Esophagus (tissue), 2 donors: ENCODE results near the gene KRT83. TPM values are rescaled to one million over a fixed set of nuclear protein-coding genes. Genes with fewer than 3 reads are reported as not detected.
"Not testable (repeated sequence)": the region's sequence is repeated elsewhere in the genome, so short reads cannot be mapped to it uniquely, and the experiment has no call there.

Experiments used
- H3K27ac ChIP-seq, 2 donors: one replicate each; pipeline ENCODE4 v1.5.1; 2013; ENCODE audit warnings: low read depth in 2 of 2, mild to moderate bottlenecking in 2 of 2, inconsistent platforms in 1 of 2, low read length in 1 of 2, moderate library complexity in 1 of 2
- H3K27me3 ChIP-seq, 2 donors: one replicate each; pipeline ENCODE4 v1.6.1; 2013; ENCODE audit warnings: low read length in 2 of 2, control low read depth in 1 of 2, mild to moderate bottlenecking in 1 of 2; ENCODE audit not compliant: insufficient read depth in 2 of 2, control insufficient read depth in 1 of 2
- H3K36me3 ChIP-seq, 2 donors: one replicate each; pipeline ENCODE4 v1.6.1; 2013; ENCODE audit warnings: low read length in 1 of 2; ENCODE audit not compliant: control insufficient read depth in 2 of 2, insufficient read depth in 2 of 2
- H3K4me1 ChIP-seq, 2 donors: one replicate each; pipeline ENCODE4 v1.6.1; 2013; ENCODE audit warnings: low read length in 1 of 2; ENCODE audit not compliant: control insufficient read depth in 2 of 2, insufficient read depth in 2 of 2
- H3K4me3 ChIP-seq, 2 donors: one replicate each; pipeline ENCODE4 v1.5.1; 2013; ENCODE audit warnings: low read length in 2 of 2, mild to moderate bottlenecking in 2 of 2, low read depth in 1 of 2, moderate library complexity in 1 of 2
- H3K9me3 ChIP-seq, 2 donors: one replicate each; pipeline ENCODE4 v1.6.1; 2013; ENCODE audit warnings: mild to moderate bottlenecking in 2 of 2, low read depth in 1 of 2, low read length in 1 of 2, moderate library complexity in 1 of 2; ENCODE audit not compliant: control insufficient read depth in 2 of 2, insufficient read depth in 1 of 2
- WGBS, 2 donors: extraction: QIAGEN DNeasy Blood & Tissue Kit; methylation state at CpG; one replicate each; pipeline ENCODE4 v1.1.7; 2013; 5-methylcytosine and 5-hydroxymethylcytosine counted together
- polyA plus RNA-seq, 2 donors: library from polyadenylated mRNA; stranded (reverse); fragments of 200-250 nt; gene quantifications; one replicate each; pipeline ENCODE4 v1.2.3, GENCODE V29; 2013
- donor health status: healthy with polysubstance abuse.
- donor health status: Bipolar disorder and iron deficiency.

The KRT83 gene
- polyA plus RNA-seq, 2 donors = not detected

GRCh38 chr12:52316290-52316689 is 4.9 kb downstream of the KRT83 start:
- Histone ChIP-seq H3K27me3 (no peaks in the 10 kb centered on the region), H3K27ac (no peak overlapping the region), H3K36me3 (no peaks in the 10 kb centered on the region), H3K9me3 (no peaks in the 10 kb centered on the region), H3K4me1 (no peaks in the 10 kb centered on the region), H3K4me3 (no peak overlapping the region)
- 85 to 90% methylated on average over 9 of the region's 9 CpGs for WGBS, 2 donors

GRCh38 chr12:52315721-52316120 is 5.5 kb downstream of the KRT83 start:
- 56 to 58% methylated on average over 9 of the region's 9 CpGs for WGBS, 2 donors
- not testable (repeated sequence) for H3K4me1 ChIP-seq, H3K27ac ChIP-seq, H3K36me3 ChIP-seq, H3K9me3 ChIP-seq, H3K27me3 ChIP-seq, H3K4me3 ChIP-seq

- Histone ChIP-seq H3K27me3 (no peaks in the 10 kb centered on the region), H3K9me3 (no peaks in the 10 kb centered on the region)
- WGBS, 2 donors = 86 to 87% methylated on average over 13 of the region's 13 CpGs
These were observed 6.7 kb downstream of the KRT83 start for GRCh38 chr12:52314511-52314910.

GRCh38 chr12:52313926-52314325 is 7.3 kb downstream of the KRT83 start:
- Histone ChIP-seq H3K4me3 (no peak overlapping the region), H3K27ac (no peak overlapping the region), H3K9me3 (no peaks in the 10 kb centered on the region), H3K4me1 (no peaks in the 10 kb centered on the region), H3K36me3 (no peaks in the 10 kb centered on the region), H3K27me3 (no peaks in the 10 kb centered on the region)
- 80 to 87% methylated on average over 9 of the region's 9 CpGs for WGBS, 2 donors

More at GRCh38 chr12:52314511-52314910, 6.7 kb downstream of the KRT83 start:
- H3K4me3 ChIP-seq = no peak overlapping the region
- no peaks in the 10 kb centered on the region for H3K36me3 ChIP-seq
- no peak overlapping the region for H3K27ac ChIP-seq
- no peaks in the 10 kb centered on the region for H3K4me1 ChIP-seq

GRCh38 chr12:52313461-52313860 is 7.7 kb downstream of the KRT83 start:
- Histone ChIP-seq H3K4me3 (no peak overlapping the region), H3K27me3 (no peaks in the 10 kb centered on the region), H3K36me3 (no peaks in the 10 kb centered on the region), H3K9me3 (no peaks in the 10 kb centered on the region), H3K4me1 (no peaks in the 10 kb centered on the region), H3K27ac (no peak overlapping the region)
- WGBS, 2 donors = 66 to 80% methylated on average over 3 of the region's 3 CpGs

- Histone ChIP-seq H3K9me3 (no peaks in the 10 kb centered on the region), H3K36me3 (no peaks in the 10 kb centered on the region), H3K27me3 (no peaks in the 10 kb centered on the region), H3K27ac (no peak overlapping the region), H3K4me3 (no peak overlapping the region), H3K4me1 (peaks cover 0 to 5% of the 10 kb centered on the region in 2 donors)
- WGBS, 2 donors = 80 to 86% methylated on average over 4 of the region's 4 CpGs
These were observed 9.1 kb downstream of the KRT83 start for GRCh38 chr12:52312086-52312485.

- Histone ChIP-seq H3K27me3 (no peaks in the 10 kb centered on the region), H3K4me1 (peaks cover 0 to 5% of the 10 kb centered on the region in 2 donors), H3K9me3 (no peaks in the 10 kb centered on the region), H3K4me3 (no peak overlapping the region), H3K36me3 (no peaks in the 10 kb centered on the region), H3K27ac (no peak overlapping the region)
- 91 to 92% methylated on average over 3 of the region's 3 CpGs for WGBS, 2 donors
These were observed 9.9 kb downstream of the KRT83 start for GRCh38 chr12:52311285-52311648.

- Histone ChIP-seq H3K9me3 (no peaks in the 10 kb centered on the region), H3K27me3 (no peaks in the 10 kb centered on the region), H3K27ac (no peak overlapping the region), H3K4me3 (no peak overlapping the region), H3K4me1 (peaks cover 0 to 5% of the 10 kb centered on the region in 2 donors), H3K36me3 (no peaks in the 10 kb centered on the region)
- WGBS, 2 donors = 84% methylated on average over 5 of the region's 5 CpGs
These were observed 10.4 kb downstream of the KRT83 start for GRCh38 chr12:52310622-52311284.

GRCh38 chr12:52308806-52309425 is 12.3 kb downstream of the KRT83 start:
- no peaks in the 10 kb centered on the region for H3K27me3 ChIP-seq
- peaks cover 0 to 5% of the 10 kb centered on the region in 2 donors for H3K4me1 ChIP-seq
- H3K4me3 ChIP-seq = peak overlapping the region; percentile 13 to 51
- H3K9me3 ChIP-seq = no peaks in the 10 kb centered on the region
- H3K36me3 ChIP-seq = no peaks in the 10 kb centered on the region
- 42 to 55% methylated on average over 15 of the region's 15 CpGs for WGBS, 2 donors
- no peak overlapping the region for H3K27ac ChIP-seq
